ENCODE data around the gene ZNF205.

- no peak for TF ChIP-seq CTCF (conservative IDR thresholded peaks at IDR 0.05; ENCODE audit: low read depth, low read length)
- no peak for TF ChIP-seq CEBPB (IDR thresholded peaks at IDR 0.05; ENCODE audit: low read depth, low read length)
- no peak for TF ChIP-seq MAFK (IDR thresholded peaks at IDR 0.05; ENCODE audit: low read depth, low read length)
Observed at GRCh38 chr16:3147757-3148104, 35.3 kb downstream of the ZNF205 start.
